ENCODE results near the gene TFPI. TPM values are rescaled to one million over a fixed set of nuclear protein-coding genes. Genes with fewer than 3 reads are reported as not detected.

TFPI gene
- total and polyA plus RNA-seq, 2 donors (not counting 3 experiments of a cell fraction or from before 2014, with no cell fraction given), result 177 to 286 TPM

- Histone ChIP-seq H3K4me3 (replicated peaks in 1 of 3; ENCODE audit: insufficient read depth in 1 of 3, low read depth in 1 of 3, low read length in 3 of 3) (peak overlapping the region; percentile 60 to 100 (median 100)), H3K9me3 (replicated peaks; ENCODE audit: control insufficient read depth, insufficient read depth, low read length) (no peaks in the 10 kb centered on the region), H3K9me1 (replicated peaks; ENCODE audit: control insufficient read depth, extremely low read depth, insufficient read depth, low read length) (no peaks in the 10 kb centered on the region), H3K27ac (ENCODE audit: insufficient read depth, low read depth, low read length) (peak overlapping the region; percentile 88), H3K4me1 (ENCODE audit: control insufficient read depth, extremely low read depth, insufficient read depth, low read length) (peaks cover 31% of the 10 kb centered on the region), H3K4me2 (ENCODE audit: insufficient read depth, low read length) (peak overlapping the region; percentile 100), H2AFZ (ENCODE audit: low read depth, low read length) (no peak overlapping the region), H3K79me2 (ENCODE audit: control insufficient read depth, insufficient read depth, low read length) (peaks cover 63% of the 10 kb centered on the region), H4K20me1 (replicated peaks; ENCODE audit: control insufficient read depth, extremely low read depth, insufficient read depth, low read length) (no peaks in the 10 kb centered on the region), H3K27me3 (ENCODE audit: control insufficient read depth in 2 of 2, insufficient read depth in 2 of 2, low read length in 2 of 2) (no peaks in the 10 kb centered on the region), H3K36me3 (ENCODE audit: control insufficient read depth in 2 of 2, extremely low read depth in 1 of 2, insufficient read depth in 2 of 2, low read length in 2 of 2) (peaks cover 0 to 4% of the 10 kb centered on the region in 2 experiments), H3K9ac (replicated peaks; ENCODE audit: extremely low read depth, insufficient read depth, low read length) (peak overlapping the region; percentile 99)
- dilution Hi-C loops (cut with MboI; ENCODE audit: extremely low pct_ligation_motif_present, low sequenced_read_pairs) (loop anchor here (25.0 kb wide), 1 partner anchor 534 kb away; no protein-coding TSS in a partner anchor), intact Hi-C loops (cut with micrococcal nuclease) (loop anchor here (5.0 kb wide), 2 partner anchors 106 to 564 kb away; partner anchors contain the start of gene TFPI)
- BruUV-seq (replicated peaks), result TSS peak; percentile 23
- ChIA-PET POLR2A (interaction anchor here (1.5 to 2.1 kb wide), 3 partner anchors 15 to 308 kb away, joined by 5 to 7 read pairs (median 5); no protein-coding TSS in a partner anchor), CTCF (interaction anchor here (1.2 to 2.3 kb wide), 2 partner anchors 543 to 564 kb away, joined by 3 to 27 read pairs; no protein-coding TSS in a partner anchor)
- DNase-seq (ENCODE audit: low read depth, low spot score), result peak; percentile 60
- no peak for TF ChIP-seq POLR2A (IDR thresholded peaks at IDR 0.05; ENCODE audit: low read depth, low read length)
- TF ChIP-seq MYC (IDR thresholded peaks at IDR 0.05; ENCODE audit: low read depth, low read length), result no peak
- TF ChIP-seq GATA2 (IDR thresholded peaks at IDR 0.05; ENCODE audit: insufficient read depth, insufficient read length, low read depth, low read length), result no peak
- no peak for TF ChIP-seq POLR2AphosphoS5 (IDR thresholded peaks at IDR 0.05; ENCODE audit: insufficient read depth, low read depth, low read length)
- no peak for TF ChIP-seq CTCF (IDR thresholded peaks at IDR 0.05; ENCODE audit: extremely low read depth in 1 of 2, insufficient read depth in 1 of 2, low read depth in 1 of 2, low read length in 2 of 2)
- TF ChIP-seq FOS (IDR thresholded peaks at IDR 0.05; ENCODE audit: borderline replicate concordance, insufficient read depth, low read length), result no peak
- TF ChIP-seq EZH2 (IDR thresholded peaks at IDR 0.05; ENCODE audit: borderline replicate concordance, low read depth, low read length, severe bottlenecking), result no peak
- TF ChIP-seq JUN (IDR thresholded peaks at IDR 0.05; ENCODE audit: borderline replicate concordance, insufficient read depth, insufficient read length, low read depth), result no peak
- no peak for TF ChIP-seq MAX (IDR thresholded peaks at IDR 0.05; ENCODE audit: insufficient read depth, insufficient read length)
- no peak for FAIRE-seq
Observed at GRCh38 chr2:187446711-187447110, 107.5 kb downstream of the TFPI start.
